CD4-positive, alpha-beta T cell treated with Interleukin-15 for 1 hour (primary cell): ENCODE measurements around the gene RHOT1.

Experiments
- DNase-seq: peaks from one replicate; pipeline ENCODE4 v3.0.0-alpha.2; 2020

RHOT1 gene

DNA sequence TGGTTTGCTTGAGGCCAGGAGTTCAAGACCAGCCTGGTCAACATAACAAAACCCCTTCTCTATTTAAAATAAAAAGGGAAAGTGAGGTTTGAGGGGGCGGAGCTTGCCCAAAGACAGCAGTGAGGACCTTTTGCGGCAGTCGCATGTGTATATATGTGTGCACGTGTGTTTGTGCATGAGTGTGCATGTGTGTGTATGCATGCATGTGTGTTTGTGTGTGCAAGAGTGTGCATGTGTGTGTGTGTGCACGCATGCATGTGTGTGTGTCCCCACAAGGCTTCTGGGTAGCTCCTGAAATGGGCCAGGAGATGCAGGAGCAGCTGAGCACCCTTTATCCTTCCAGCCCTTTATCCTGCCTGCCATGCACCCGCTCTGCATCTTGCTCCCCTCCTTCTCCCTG lies 132.3 kb downstream of the RHOT1 start:
- no peak for DNase-seq
